Keratinocyte (primary cell): ENCODE results near the gene AKR1A1.

ENCODE experiments used
- EZH2 ChIP-seq: IDR thresholded peaks from one replicate; pipeline ENCODE4 v1.6.1; 2012; ENCODE audit warnings: inconsistent platforms, mild to moderate bottlenecking, low read length, moderate library complexity
- TF ChIP-seq, protein P1 (sequence below), 3 experiments: IDR thresholded peaks in 1 of 3; conservative IDR thresholded peaks in 1 of 3; optimal IDR thresholded peaks in 1 of 3; 2 replicates in 2 of 3; 3 replicates in 1 of 3; pipeline versions ENCODE3 to v1.5.1; 2011; ENCODE audit warnings: low read length in 3 of 3, mild to moderate bottlenecking in 3 of 3, moderate library complexity in 2 of 3, control low read depth in 1 of 3, inconsistent platforms in 1 of 3; ENCODE audit not compliant: insufficient read depth in 2 of 3; ENCODE audit errors: extremely low read depth in 1 of 3

DNA sequence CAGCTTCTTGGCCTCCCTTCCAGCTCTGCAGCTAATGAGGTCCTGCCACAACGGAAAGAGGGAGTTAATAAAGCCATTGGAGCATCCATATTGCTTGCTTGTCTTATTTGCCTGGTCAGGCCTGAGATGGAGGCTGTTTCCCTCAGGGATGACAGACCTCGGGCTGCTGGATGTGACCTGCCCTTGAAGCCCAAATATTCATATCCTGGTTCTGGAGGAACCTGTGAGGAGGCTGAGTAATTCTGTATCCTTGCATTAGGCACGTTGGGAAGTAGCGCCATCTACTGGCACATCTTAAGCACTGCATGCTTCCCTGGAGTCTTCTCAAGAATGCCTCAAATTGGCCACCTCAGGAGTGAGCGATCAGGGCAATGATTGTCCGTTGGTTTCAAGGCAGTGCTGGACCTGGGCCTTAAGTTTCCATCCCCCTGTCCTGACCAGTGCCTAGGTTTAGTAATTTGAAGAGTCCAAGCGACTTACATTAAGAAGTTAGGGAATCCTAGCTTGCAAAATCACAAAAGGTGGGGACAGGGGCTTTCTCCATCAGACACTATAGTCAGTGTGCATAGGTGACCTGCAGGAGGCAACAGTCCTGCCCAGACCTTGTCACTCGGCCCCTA lies 19.4 kb downstream of the AKR1A1 start:
- TF ChIP-seq, protein P1, sequence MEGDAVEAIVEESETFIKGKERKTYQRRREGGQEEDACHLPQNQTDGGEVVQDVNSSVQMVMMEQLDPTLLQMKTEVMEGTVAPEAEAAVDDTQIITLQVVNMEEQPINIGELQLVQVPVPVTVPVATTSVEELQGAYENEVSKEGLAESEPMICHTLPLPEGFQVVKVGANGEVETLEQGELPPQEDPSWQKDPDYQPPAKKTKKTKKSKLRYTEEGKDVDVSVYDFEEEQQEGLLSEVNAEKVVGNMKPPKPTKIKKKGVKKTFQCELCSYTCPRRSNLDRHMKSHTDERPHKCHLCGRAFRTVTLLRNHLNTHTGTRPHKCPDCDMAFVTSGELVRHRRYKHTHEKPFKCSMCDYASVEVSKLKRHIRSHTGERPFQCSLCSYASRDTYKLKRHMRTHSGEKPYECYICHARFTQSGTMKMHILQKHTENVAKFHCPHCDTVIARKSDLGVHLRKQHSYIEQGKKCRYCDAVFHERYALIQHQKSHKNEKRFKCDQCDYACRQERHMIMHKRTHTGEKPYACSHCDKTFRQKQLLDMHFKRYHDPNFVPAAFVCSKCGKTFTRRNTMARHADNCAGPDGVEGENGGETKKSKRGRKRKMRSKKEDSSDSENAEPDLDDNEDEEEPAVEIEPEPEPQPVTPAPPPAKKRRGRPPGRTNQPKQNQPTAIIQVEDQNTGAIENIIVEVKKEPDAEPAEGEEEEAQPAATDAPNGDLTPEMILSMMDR (optimal IDR thresholded peaks at IDR 0.05 in 1 of 3, IDR thresholded peaks at IDR 0.05 in 1 of 3, conservative IDR thresholded peaks at IDR 0.05 in 1 of 3; ENCODE audit: extremely low read depth in 1 of 3, insufficient read depth in 2 of 3, low read length in 3 of 3), result peak; percentile 97 to 100 (median 98)
- TF ChIP-seq EZH2, result no peak
